Chondrocyte (in vitro differentiated cells): ENCODE results near the gene CTIF. TPM values are rescaled to one million over a fixed set of nuclear protein-coding genes. Genes with fewer than 3 reads are reported as not detected.

Experiments
- DNase-seq: peaks from one replicate; pipeline ENCODE4 v3.0.0; 2021; ENCODE audit warnings: mixed read lengths, low spot score
- H3K27ac Mint-ChIP-seq: one replicate; pipeline ENCODE4 v1.8.0; 2021; ENCODE audit warnings: mild to moderate bottlenecking, moderate library complexity, mixed read lengths; ENCODE audit not compliant: unreplicated experiment
- H3K27me3 Mint-ChIP-seq: 2 replicates; pipeline ENCODE4 v1.8.0; 2021; ENCODE audit warnings: low read depth, mixed read lengths
- H3K36me3 Mint-ChIP-seq: 2 replicates; pipeline ENCODE4 v1.8.0; 2021; ENCODE audit warnings: low read depth, mixed read lengths
- H3K4me1 Mint-ChIP-seq: 2 replicates; pipeline ENCODE4 v1.8.0; 2021; ENCODE audit warnings: low read depth, mild to moderate bottlenecking, mixed read lengths
- H3K4me3 Mint-ChIP-seq: one replicate; pipeline ENCODE4 v1.8.0; 2021; ENCODE audit warnings: mild to moderate bottlenecking, moderate library complexity, mixed read lengths; ENCODE audit not compliant: unreplicated experiment
- H3K9me3 Mint-ChIP-seq: 2 replicates; pipeline ENCODE4 v1.8.0; 2021; ENCODE audit warnings: low read depth, mixed read lengths
- CTCF ChIP-seq: fragments of 200-600 bp; sonication (generic); IDR thresholded peaks from 2 replicates; pipeline ENCODE4 v1.5.0; 2021; ENCODE audit warnings: antibody characterized with exemption, mild to moderate bottlenecking, moderate library complexity
- microRNA-seq: library from miRNA; unstranded; fragments of <30 nt; microRNA quantifications from one replicate; pipeline ENCODE4 v1.2.0, GENCODE V29; 2020; ENCODE audit warnings: borderline number of aligned reads
- total RNA-seq: library from RNA; stranded (reverse); gene quantifications from 3 replicates; pipeline ENCODE4 v1.2.1, GENCODE V29; 2021

Gene CTIF
- total RNA-seq, 1 donor from 2014 or later, result 184 TPM

DNA sequence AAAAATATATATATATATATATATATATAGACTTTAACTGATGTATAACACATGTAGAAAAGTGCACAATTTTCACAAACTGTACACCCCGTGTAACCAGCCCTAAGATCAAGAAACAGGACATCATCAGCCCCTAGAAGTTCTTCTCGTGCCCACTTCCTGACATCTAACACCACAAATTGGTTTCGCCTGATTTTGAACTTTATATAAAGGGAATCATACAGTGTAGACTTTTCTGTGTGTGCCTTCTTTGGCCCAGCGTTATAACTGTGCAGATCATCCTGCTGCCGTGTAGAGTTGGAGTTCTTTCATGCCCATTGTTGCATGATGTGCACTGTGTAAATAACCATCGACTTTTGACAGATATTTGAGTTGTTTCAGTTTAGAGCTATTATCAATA is 370.9 kb downstream of the CTIF start:
- TF ChIP-seq CTCF, result no peak
- Mint-ChIP-seq H3K4me1 (peaks cover 19% of the 10 kb centered on the region), H3K27ac (no peak overlapping the region), H3K9me3 (peaks cover 8% of the 10 kb centered on the region), H3K36me3 (peaks cover 2% of the 10 kb centered on the region), H3K27me3 (no peaks in the 10 kb centered on the region), H3K4me3 (no peak overlapping the region)
- DNase-seq, result no peak

GRCh38 chr18:48910972-48911545 is 372.2 kb downstream of the CTIF start:
- DNase-seq, result peak; percentile 53
- H3K4me3 Mint-ChIP-seq, result no peak overlapping the region
- no peaks in the 10 kb centered on the region for H3K36me3 Mint-ChIP-seq
- no peaks in the 10 kb centered on the region for H3K27me3 Mint-ChIP-seq
- no peaks in the 10 kb centered on the region for H3K9me3 Mint-ChIP-seq
- H3K4me1 Mint-ChIP-seq, result peaks cover 29% of the 10 kb centered on the region
- H3K27ac Mint-ChIP-seq, result peak overlapping the region; percentile 41
- TF ChIP-seq CTCF, result no peak

Small RNA genes within 50 kb of the gene (microRNA-seq; reads per million reads assigned to microRNA genes)
- gene MIR4743, result 8.3 reads per million, percentile 18 among the genes with 10 or more reads in this experiment

Other genes with a start within 250 kb of the CTIF start
- 1.00 to 4.4 TPM (median 1.4 TPM) in 3 replicates for gene ZBTB7C, start 129.6 kb upstream of the CTIF start, total RNA-seq